Measurements from ENCODE around the gene MRPS9.

The MRPS9 gene

DNA sequence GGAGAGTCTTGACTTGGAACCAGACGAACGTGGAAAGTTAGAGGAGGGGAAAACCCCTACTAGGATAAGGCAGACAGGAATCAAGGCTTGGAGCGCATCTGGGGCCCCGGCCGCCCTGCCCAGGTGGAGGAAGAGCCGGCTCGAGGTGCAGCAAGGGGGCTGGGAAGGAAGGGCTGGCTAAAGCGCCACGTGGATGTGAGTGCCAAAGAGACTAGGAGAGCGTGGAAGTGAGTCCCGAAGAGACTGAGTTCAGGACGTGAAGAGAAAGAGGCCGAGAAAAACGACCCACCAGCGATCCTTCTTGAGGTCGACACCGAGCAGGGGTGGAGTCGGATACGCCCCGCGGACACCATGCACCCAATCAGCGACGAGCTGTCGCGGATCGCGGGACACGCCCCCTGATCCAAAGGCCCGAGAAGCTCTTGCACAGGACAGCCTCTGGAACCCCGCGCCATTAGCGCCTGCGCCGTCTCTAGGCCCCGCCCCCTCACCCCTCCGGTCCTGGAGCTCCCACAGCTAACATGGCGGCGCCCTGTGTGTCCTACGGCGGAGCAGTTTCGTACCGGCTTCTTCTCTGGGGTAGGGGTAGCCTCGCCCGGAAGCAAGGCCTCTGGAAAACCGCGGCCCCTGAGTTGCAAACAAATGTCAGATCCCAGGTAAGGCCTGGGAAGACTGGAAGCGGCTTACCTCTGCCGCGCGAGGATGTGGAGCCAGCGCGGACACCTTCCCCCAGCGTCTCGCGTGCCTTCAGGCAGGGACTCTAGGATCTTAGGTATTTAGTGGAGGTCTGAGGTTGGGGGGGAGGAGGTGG lies at the start of gene MRPS9:
MRPS9 (plus strand) TSS at position 498 of the 811 bp plus-strand sequence; CDS start at position 522, 24 bp downstream.
- DNase-seq, result peak; percentile 84

DNA sequence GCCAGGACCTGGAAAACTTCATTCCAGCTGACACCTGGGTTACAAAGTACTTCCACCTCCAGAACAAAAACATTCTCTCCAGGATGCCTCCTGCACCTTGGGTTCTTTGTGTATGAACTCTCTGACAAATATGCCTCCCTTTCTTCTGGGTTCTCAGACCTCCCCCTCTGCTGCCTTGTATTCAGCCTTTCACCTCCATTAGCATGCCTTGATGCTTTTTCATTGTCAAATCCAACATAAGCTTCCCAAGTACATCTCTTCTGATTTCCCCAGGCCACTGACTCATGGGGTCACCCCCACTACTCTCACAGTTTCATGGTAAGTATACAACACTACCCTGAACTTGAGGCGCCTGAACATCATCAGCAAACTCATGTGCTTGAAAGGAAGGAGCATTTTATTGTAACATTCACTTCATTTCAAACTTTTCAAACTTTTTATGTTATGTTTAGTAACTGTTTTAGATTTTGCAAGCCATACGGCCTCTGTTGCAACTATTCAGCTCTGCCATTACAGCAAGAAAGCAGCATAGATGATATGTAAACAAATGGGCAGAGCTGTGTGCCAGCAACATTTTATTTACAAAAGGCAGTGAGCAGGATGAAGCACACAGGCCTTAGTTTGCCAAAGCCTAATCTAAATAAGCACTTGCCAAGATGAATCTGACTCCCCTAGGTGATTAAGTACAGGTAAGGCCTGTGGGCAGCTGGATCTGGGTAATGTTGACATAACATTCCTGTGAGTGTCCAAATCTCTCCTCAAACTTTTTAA lies 32.5 kb upstream of the MRPS9 start:
- no peak for DNase-seq

DNA sequence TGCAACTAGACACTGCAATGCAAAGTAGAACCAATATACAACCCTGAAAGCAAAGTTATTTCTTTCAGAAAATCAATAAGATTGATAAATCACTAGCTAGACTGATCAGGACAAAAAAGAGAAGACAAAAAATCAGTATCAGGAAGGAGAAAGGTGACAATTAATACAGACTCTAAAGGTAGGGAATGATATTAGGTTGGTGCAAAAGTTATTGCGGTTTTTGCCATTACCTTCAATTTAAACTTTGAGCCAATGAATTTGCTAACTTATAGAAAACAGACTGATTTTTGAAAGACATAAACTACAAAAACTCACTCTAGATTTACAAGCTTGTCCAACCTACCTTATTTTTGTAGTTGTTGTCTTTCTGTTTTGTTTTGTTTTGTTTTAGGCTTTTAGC lies 30.5 kb upstream of the MRPS9 start:
- no peak for DNase-seq

DNA sequence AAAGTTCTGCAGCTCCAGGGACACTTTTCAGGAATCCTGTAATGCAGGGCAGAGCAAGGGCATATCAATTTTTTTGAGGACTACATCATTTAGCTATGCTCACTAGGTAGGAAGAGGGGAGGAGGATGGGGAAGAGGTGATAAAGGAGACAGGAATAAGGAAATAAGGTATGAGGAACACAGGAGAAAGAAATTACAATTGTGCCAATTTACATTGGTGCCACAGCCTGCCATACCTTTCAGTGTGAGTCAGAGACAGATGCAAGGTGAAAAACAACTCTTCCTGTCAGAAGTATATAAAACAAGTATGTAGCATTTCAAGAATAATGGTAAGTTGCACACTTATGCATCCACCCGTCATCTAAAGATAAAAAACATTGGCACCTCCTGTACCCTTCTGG lies 5.4 kb upstream of the MRPS9 start:
- DNase-seq, result no peak

DNA sequence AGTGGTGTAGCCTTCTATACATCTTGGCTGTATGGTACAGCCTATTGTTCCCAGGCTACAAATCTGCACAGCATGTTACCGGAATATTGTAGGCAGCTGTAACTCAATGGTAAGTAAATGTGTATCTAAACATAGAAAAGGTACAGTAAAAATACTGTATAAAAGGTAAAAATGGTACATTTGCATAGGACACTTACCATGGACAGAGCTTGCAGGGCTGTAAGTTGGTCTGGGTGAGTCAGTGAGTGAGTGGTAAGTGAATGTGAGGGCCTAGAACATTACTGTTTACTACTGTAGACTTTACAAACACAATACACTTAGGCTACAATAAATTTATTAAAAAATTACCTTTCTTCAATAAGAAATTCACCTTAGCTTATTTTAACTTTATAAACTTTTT lies 3.7 kb upstream of the MRPS9 start:
- DNase-seq, result no peak

DNA sequence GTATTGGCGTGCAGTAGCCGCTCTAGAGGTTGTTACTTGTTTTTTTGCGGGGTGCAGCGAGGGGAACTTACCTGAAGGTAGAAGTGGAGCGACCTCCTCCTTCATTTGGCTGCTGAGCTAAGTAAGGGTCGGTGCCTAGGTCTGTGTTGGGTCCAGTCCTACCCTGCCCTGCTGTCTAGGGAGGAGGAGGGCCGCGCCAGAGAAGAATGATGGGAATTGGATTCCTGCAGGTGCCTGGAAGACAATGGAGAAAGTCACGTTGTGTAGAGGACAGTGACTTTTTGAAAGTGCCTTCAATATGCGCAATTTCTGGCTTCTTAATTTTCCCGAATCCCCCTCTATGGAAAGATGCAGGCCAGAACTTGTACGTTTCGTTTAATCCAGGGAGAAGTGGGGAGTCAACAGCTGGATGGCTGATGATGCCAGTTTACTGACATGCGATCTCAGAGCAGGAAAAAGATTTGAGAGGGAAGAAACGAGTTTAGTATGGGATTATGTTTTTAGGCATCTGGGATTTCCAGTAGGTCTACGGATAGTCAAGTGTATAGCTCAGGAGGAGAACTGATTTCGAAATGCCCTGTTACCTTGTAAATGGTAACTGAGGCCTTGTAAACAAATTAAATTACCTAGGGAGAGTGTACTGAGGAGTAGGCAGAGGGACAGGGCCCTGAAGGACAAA lies 653 bp downstream of the MRPS9 start:
- DNase-seq, result peak; percentile 19

DNA sequence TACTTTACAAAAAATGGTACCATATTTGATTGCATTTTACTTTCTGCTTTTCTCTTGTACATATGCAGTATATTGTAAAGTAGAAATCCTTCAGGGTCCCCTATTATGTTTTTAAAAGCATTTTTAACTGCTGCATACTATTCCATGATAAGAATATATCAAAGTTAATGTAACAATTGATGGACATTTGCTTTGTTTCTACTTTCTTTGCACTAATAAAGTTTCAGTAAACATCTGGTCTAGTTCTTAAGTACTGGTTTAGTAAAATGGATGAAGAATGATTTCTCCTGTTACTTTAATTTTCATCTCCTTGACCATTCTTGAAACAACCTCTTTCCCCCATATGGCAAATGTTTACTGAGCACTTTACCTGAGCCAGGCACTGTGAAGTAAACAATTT lies 1.7 kb downstream of the MRPS9 start:
- DNase-seq, result no peak

DNA sequence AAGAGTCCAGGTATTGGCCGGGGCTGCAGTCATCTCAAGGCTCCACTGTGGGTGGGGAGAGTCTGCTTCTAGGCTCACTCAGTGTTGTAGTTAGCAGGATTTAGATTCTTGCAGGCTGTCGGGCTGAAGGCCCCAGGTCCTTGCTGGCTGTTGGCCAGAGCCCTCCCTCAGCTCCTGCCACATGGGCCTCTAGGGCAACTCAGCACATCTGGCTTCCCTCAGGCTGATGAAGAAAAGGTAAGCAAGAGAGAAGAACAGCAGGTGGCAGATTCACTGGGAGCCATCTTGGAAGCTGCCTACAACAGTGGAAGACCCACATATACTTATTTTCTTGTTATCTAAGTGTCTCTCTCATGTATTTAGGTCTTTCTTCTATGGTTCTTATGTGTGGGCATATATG lies 4.3 kb downstream of the MRPS9 start:
- DNase-seq, result no peak

DNA sequence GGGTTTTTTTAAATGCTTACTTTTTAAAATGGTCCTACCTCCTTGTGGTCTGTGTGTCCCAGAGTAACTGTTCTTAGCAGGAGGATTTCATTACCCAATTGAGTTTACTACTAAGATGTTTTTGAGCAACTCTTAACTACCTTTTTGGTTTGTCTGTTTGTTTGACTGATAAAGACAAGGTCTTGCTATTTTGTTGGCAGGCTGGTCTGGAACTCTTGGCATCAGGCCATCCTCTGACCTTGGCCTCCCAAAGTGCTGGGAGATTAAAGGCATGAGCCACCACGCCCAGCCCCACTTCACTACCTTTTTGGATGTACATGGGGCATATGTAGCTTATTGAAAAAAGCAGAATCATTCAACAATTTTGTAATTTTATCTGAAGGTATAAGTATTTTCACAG lies 14.9 kb downstream of the MRPS9 start:
- no peak for DNase-seq

DNA sequence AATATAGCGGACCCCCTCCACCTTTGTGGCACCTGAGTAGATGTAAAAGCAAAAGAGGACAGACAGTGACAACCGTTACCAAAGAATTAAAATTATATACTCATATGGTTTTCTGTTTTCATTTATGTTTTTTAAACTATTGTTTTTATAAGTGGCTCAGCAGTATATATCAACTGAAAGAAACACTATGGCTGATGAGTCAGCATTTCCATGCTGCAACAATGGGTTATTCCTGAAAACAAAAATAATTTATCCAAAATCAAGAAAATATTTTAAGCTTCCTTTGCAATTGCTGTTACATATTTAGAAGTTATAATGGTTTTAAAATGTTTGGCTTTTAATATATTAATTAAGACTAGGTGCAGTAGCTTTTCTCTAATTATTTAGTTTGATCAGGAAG lies 17.7 kb downstream of the MRPS9 start:
- no peak for DNase-seq

DNA sequence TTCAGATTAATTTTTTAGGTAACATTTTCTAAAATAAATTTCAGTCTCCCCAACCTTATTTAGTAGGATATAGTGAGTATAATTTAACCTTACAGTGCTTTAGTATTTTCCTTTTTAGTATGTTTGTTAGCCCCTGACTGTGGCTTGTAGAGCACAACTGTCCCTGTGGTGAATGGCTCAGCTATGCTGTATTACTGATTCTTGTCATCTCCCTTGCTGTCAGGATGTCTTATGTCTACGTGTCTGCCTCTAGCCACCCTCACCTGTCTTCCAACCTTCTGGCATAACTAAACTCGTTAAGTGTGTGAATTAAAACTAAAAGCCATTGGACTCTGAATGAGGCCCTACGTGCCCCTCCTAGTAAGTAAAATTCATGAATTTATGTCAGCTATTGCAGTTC lies 18.4 kb downstream of the MRPS9 start:
- no peak for DNase-seq

DNA sequence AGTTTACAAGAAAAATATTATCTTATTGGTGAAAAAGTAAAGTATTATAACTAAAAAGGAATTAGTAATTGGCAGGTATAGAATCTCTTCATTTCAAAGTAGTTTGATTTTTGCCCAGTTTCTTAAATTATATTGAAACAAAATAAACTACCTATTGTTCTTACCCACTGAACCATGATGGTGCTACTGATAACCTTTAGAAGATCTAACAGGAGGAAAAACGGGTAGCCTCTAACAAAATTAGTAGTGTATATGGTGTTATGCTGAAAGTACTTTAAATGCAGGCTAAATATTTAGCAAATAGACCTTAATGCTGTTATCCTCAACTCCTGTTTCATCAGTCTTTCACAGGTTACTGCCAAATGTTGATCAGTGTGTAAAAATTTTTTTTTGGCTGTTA lies 19.1 kb downstream of the MRPS9 start:
- no peak for DNase-seq

DNA sequence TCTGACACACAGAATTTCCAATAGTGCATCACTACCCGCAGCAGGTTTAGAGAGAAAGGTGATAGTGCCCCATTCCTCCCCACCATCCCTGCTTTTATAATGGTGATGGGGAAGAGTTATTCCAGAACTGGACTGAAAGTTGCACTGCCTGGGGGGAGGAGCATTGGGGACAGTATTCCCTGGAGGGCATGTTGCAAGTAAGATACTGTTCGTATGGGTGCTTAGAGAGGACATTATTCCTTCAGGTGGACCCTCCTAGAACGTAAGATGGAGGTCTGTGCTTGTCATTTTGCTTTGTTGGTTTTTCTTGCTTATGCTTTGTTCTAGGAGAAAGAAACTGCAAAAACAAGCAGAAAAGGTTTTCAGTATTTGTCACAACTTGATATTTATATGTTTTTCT lies 23.7 kb downstream of the MRPS9 start:
- no peak for DNase-seq

DNA sequence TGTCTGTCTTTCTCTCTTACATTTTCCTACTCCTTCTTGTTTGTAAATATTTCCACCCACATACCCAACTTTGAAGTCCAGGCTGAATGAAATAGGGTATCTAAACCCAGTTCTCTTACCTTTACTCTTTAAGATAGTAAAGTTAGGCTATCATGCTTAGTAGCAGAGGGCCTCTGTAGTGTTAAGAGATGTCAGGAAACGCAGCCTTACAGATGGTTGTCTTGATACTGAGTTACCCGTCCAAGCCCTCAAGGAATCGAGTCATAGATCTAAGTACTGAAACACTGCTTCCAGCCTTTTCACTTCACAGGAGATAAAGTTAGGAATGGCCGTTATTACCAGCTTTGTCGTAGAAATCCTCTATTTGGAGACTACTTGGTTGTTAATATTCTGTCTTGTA lies 24.3 kb downstream of the MRPS9 start:
- no peak for DNase-seq

DNA sequence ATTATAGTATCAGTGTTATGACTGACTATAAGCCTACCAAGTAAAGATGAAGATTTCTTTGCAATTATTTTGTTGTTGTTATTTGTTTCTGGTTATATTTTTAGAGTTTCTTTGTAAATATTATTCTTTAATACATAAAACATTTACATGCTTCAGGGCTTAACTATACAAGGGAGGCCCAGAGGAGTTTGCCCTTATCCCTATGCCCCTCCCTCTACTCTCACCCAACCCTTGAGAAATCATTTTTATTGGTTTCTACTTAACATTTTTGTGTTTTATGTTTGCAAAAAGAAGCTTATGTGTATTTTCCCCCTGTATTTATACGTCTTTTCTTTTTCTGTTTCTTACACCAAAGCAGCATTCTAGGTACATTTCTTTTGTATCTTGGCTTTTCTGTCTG lies 30.5 kb downstream of the MRPS9 start:
- DNase-seq, result no peak

DNA sequence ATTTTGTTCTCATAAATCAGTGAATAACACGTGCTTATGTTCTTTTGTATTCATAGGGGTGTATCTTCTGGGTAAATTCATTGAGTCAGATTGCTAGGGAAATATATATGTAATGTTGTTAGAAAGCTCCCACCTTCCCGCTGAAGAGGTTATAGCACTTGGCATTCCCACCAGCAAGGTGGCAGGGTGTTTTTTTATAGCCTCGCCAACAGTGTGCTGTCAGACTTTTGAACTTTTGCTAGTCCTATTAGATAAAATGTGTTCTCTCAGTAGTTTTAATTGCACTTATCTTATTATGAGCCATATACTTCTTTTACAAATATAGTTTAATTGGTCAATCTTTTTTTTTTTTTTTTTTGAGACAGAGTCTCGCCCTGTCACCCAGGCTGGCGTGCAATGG lies 31.0 kb downstream of the MRPS9 start:
- no peak for DNase-seq

DNA sequence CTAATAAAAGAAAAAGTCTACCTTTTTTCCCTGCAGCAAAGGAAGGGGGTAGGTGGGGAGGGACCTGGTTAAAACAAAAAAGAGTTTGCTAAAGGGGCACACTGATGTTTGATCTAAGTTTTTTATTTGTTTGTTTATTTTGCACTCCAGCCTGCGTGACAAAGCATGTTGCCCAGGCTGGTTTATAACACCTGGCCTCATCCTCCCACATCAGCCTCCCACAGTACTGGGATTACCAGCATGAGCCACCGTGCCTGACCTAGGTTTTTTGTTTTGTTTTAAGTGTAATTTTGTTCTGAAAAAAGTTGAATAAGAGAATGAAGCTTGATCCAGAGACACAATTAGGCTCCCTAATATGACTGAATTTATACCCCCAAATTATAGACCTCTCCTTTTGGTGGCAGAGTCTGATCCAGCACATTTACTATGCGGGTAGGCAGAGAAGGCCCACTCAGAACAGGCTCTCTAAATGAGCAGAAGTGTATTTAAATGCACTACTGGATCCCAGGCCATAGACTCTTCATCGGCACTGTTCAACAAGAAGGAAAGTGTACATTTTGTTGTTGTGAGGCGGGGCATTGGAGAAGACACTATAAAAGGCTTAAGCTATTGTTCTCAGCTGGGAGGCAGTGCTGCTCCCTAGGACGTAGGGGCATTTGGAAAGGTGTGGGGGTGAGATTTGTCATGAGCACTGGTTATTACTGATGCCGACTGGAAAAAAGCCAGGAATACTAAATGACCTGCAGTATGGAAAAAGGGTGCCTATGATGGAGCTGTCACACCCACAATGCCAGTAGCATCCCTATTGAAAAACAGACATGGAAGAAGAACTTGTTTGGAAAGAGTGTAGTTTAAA lies 32.4 kb downstream of the MRPS9 start:
- no peak for DNase-seq

DNA sequence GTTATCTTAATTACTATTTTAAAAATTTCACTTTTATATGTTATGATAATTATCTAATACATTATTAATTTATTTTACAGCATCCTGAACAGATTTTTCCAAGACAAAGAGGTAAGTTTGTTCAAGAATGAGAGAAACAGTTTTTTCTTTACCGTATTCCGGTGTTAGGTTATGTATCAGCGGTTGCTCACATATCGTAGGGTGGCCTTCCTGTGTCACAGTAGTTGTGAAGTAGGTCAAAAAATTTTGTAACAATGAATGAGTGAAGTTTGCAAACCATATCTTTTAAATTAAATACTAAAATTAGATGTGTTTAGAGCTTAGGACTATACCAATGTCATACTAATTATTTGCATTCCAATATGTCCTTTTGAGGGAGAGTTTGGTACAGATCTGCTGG lies 33.5 kb downstream of the MRPS9 start:
- DNase-seq, result no peak

DNA sequence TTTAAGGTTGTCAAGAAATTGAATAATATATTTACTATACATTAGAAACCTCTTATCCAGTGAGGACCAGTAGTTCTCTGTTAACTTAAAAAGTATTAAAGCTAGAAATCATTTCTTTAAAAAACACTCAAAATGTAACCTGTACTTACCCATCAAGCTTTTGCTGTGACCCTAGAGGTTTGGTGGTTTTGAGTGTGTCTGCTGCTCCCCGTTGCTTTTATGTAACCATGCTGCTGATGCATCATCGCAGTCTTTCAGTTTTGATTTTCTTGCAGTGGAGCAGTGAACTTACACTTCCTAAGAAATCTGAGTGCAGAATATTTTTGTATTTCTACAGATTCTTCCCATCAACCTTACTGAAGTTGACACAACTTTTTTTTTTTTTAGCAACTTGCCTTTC lies 34.2 kb downstream of the MRPS9 start:
- no peak for DNase-seq

DNA sequence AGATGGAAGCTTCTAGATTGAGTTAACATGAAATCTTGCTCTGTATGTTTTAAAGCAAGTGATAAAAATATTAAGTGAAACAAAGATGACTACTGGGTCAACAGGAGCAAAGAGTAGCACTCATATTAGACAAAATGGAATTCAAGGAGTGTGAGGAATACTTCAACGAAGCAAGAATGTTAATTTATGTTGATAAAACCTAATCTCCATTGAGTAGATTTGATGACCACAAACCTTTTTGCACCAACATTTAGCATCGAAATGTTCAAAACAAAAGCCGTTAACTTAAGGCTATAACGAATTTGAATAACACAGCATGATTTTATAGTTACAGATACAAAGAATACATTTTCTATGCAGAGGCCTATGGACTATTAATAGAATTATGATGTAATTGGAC lies 35.7 kb downstream of the MRPS9 start:
- no peak for DNase-seq

DNA sequence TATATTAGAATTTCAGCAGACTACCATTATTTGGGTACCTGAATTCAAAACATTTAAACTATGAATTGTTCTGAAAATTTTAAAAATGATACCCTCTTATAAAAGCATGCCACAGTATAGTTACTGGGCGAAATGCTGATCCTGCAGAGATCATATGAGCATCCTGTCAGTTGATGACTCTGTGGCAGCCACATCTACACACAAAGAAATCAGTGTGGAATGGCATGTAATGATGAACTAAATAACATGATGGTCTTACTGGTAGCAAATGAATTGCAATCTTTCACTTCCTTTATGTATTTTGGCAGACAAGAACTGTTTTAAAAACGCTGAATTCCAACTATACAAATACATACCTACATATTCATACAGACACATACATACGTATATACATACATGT lies 38.3 kb downstream of the MRPS9 start:
- DNase-seq, result no peak

DNA sequence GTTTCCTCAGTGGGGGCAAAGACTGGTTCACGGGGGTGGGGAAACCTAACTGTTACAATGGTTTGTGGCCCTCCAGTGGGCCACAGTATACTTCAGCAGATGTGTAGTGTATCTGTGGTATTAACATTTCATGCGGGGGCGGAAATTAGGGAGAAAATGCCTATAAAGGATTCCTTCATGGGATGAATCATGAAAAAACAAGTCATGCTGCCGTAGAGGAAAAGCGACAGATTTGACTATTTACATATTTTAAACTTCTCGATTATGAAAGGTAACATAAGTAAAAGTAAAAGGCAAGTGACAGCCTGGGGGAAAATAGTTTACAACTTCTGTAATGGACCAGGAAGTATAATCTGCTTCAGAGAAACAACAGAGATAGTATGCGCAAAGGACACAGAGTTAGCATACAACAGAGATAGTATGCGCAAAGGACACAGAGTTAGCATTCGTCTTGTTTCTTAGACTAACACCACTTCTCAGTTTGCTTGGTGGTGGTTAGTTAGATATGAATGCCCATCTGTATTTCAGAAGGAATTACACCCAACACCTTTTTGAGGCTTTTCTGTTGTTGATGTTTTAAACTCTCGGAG lies 41.1 kb downstream of the MRPS9 start:
- DNase-seq, result no peak

DNA sequence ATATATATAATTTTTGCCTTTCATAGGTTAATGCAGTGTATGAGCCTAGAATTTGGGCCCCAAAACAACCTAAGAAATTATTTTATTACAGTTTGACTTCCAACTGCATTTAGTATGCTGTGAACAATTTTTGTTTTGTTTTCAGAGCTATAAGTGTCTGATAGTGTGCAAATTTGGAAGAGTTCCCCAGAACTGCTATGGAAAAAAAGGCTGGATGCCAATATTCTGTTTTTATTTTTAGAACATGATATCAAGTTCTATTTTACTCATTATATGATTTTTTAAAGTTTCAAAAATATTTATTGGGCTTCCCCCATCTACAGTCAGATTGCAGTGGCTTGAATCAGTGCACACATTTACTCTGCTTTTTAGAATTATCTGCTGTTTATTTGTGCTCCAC lies 42.6 kb downstream of the MRPS9 start:
- no peak for DNase-seq
